ENCODE results near the gene PSMA1. TPM values are rescaled to one million over a fixed set of nuclear protein-coding genes. Genes with fewer than 3 reads are reported as not detected.

The PSMA1 gene
- total RNA-seq, 1 experiment from 2014 or later, result 167 TPM

- no peaks in the 10 kb centered on the region for H3K79me2 ChIP-seq (ENCODE audit: insufficient read depth, low read length)
- H3T11ph ChIP-seq (ENCODE audit: low read length), result no peak overlapping the region
- H2AFZ ChIP-seq (ENCODE audit: low read length), result no peak overlapping the region
- no peaks in the 10 kb centered on the region for H3K9me3 ChIP-seq (ENCODE audit: control insufficient read depth, low read depth, low read length)
- H2BK5ac ChIP-seq (ENCODE audit: insufficient read length, low read length), result no peak overlapping the region
- no peak overlapping the region for H3K18ac ChIP-seq (ENCODE audit: insufficient read length, low read depth, low read length)
- H4K8ac ChIP-seq (replicated peaks; ENCODE audit: insufficient read length, low read depth, low read length), result no peak overlapping the region
- H3K36me3 Mint-ChIP-seq (ENCODE audit: insufficient read depth in 1 of 3, low read depth in 3 of 3), result no peaks in the 10 kb centered on the region
- H4K91ac ChIP-seq (ENCODE audit: insufficient read length, low read depth, low read length), result no peak overlapping the region
- DNase-seq, result no peak
- H3K4me1 Mint-ChIP-seq, result peaks cover 16 to 20% of the 10 kb centered on the region in 2 experiments
- H3K79me1 ChIP-seq (ENCODE audit: insufficient read depth, low read depth, low read length, poor library complexity, severe bottlenecking), result no peaks in the 10 kb centered on the region
- no peak overlapping the region for H4K5ac ChIP-seq (ENCODE audit: insufficient read length, low read depth, low read length)
- no peak overlapping the region for H3K56ac ChIP-seq (ENCODE audit: insufficient read length, low read depth, low read length)
- H2BK15ac ChIP-seq (ENCODE audit: low read depth, low read length), result no peak overlapping the region
- H4K20me1 ChIP-seq (ENCODE audit: control insufficient read depth, insufficient read depth, insufficient read length), result no peaks in the 10 kb centered on the region
- H3K27me3 Mint-ChIP-seq (ENCODE audit: low read depth), result no peaks in the 10 kb centered on the region
- TF ChIP-seq CTCF (conservative IDR thresholded peaks at IDR 0.05), result no peak
- no peak overlapping the region for H3K4me2 ChIP-seq (ENCODE audit: insufficient read depth, insufficient read length, low read length)
- no peak overlapping the region for H3K23ac ChIP-seq (ENCODE audit: insufficient read length, low read depth, low read length)
- H3K23me2 ChIP-seq (ENCODE audit: insufficient read length, low read depth, low read length, poor library complexity, severe bottlenecking), result no peaks in the 10 kb centered on the region
- H3K9ac ChIP-seq (ENCODE audit: extremely low read depth, insufficient read length, low read length), result no peak overlapping the region
- H3K27me3 ChIP-seq (ENCODE audit: insufficient read depth, low read length), result no peaks in the 10 kb centered on the region
- no peak overlapping the region for H2BK120ac ChIP-seq (ENCODE audit: low read depth, low read length, poor library complexity, severe bottlenecking)
- H3K14ac ChIP-seq (ENCODE audit: insufficient read depth, low read length), result no peak overlapping the region
- no peak overlapping the region for H3K4me3 Mint-ChIP-seq
- H3K4ac ChIP-seq (ENCODE audit: low read depth, low read length), result no peak overlapping the region
- no peaks in the 10 kb centered on the region for H3K9me3 Mint-ChIP-seq
- no peak overlapping the region for H2AK5ac ChIP-seq (ENCODE audit: insufficient read length, low read length)
- H3K27ac Mint-ChIP-seq, result no peak overlapping the region
- H3K27ac ChIP-seq (ENCODE audit: insufficient read length, low read depth, low read length), result no peak overlapping the region
- WGBS (ENCODE audit: extremely low coverage, insufficient read length, low lambda C conversion rate), result no CpG with 5 or more reads among the region's 6 CpGs
- H2BK12ac ChIP-seq (ENCODE audit: insufficient read length, low read depth, low read length), result no peak overlapping the region
- H2BK20ac ChIP-seq (ENCODE audit: low read depth, low read length, poor library complexity, severe bottlenecking), result no peak overlapping the region
- no peaks in the 10 kb centered on the region; the same call in 1 of the 2 replicates for H3K4me1 ChIP-seq (ENCODE audit: insufficient read depth, low read length)
These were observed 21.2 kb upstream of the PSMA1 start for GRCh38 chr11:14541192-14541947.

All from H9 (cell line).